HG02840 (cell line): ENCODE data around the gene KLHL20.
"Not testable (repeated sequence)": the region's sequence is repeated elsewhere in the genome, so short reads cannot be mapped to it uniquely, and the experiment has no call there.

Experiments used
- ATAC-seq: cut with Tn5 transposase; IDR thresholded peaks from one replicate; pipeline ENCODE4 v1.9.1; 2021; ENCODE audit warnings: mild to moderate bottlenecking, moderate library complexity, moderate number of reproducible peaks; ENCODE audit not compliant: unreplicated experiment, low FRiP score

KLHL20 gene

GRCh38 chr1:173744651-173745050, 29.9 kb downstream of the KLHL20 start:
- no peak for ATAC-seq

GRCh38 chr1:173749137-173749536, 34.4 kb downstream of the KLHL20 start:
- no peak for ATAC-seq

DNA sequence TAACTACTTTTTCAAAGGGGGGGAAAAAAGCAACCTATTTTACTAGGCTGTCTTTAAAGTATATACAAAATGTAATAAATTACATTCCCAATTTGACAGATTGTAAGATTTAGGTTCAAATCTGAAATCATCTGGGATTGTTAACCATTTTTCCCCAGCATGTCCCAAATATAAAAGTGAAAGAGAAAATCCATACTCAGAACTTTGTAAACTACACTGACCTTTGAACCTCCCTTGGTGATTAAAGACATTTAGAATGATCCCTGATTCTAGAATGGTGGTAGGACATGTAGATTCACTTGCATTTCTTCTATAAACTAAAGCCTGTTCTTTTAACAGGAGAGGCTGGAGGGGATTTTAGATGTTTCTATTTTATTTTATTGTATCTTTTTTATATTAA, 39.0 kb downstream of the KLHL20 start:
- ATAC-seq, result no peak

- ATAC-seq, result no peak
Observed at GRCh38 chr1:173757666-173758065, 42.9 kb downstream of the KLHL20 start.

DNA sequence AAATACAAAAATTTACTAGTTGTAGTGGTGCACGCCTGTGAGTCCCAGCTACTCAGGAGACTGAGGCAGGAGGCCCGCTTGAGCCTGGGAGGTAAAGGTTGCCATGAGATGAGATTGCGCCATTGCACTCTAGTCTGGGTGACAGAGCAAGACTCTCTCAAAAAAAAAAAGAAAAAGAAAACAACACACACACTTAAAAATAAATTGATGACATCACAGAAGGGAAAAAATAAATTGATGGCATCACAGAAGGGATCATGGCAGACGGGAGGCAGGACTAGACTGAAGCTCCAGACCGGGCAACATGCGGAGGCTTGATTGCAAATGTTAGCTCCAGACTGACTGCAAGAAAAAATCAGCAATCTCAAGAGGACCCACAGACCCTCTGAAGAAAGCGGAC, 43.3 kb downstream of the KLHL20 start:
- ATAC-seq, result no peak

DNA sequence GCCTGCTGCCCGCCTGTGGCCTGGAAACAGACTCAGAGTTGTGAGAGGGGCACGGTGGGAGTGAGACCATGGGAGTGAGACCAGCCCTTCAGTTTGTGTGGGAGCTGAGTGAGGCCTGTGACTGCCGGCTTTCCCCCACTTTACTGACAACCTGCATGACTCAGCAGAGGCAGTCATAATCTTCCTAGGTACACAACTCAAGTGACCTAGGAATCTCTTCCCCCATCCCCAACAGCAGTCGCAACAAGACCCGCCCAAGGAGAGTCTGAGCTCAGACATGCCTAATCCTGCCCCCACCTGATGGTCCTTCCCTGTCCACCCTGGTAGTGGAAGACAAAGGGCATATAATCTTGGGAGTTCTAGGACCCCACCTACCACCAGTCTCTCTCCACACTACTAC, 44.2 kb downstream of the KLHL20 start:
- ATAC-seq, result no peak

GRCh38 chr1:173764331-173764730, 49.5 kb downstream of the KLHL20 start:
- ATAC-seq, result not testable (repeated sequence)

DNA sequence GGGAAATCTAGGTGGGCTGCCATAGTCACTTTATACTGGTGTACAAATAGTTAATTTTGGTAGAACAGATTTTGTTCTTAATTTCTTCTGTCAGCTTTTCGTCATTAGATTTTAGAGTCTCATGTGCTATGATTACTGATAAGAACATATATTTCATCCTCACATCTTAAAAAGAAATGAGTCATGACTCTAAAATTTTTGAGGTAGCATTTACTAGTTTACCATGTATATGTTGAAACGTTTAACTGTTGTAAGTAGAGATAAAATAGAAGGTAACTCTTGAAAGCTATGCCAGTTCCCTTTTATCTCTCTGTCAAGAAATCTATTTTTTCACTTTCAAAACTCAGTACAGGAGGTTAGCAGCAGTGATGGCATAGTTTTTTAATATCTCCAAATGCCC, 53.4 kb downstream of the KLHL20 start:
- no peak for ATAC-seq

DNA sequence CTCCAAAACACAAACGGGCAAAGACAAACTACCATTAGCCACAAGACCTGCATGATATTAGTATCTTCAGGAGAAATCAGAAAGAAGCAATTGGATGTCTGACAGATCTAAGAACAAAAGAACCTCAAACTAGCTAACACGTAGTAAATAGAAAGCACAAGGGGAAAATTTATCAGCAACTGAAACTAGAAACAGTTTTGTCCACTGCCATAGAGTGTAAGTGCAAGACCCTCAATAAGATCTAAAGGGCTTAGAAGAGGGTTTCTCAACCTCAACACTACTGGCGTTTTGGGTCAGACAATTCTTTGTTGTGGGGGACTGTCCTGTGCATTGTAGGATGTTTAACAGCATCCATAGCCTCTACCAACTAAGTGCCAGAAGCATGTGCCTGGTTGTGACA, 54.0 kb downstream of the KLHL20 start:
- no peak for ATAC-seq

GRCh38 chr1:173770330-173770729, 55.5 kb downstream of the KLHL20 start:
- ATAC-seq, result not testable (repeated sequence)

DNA sequence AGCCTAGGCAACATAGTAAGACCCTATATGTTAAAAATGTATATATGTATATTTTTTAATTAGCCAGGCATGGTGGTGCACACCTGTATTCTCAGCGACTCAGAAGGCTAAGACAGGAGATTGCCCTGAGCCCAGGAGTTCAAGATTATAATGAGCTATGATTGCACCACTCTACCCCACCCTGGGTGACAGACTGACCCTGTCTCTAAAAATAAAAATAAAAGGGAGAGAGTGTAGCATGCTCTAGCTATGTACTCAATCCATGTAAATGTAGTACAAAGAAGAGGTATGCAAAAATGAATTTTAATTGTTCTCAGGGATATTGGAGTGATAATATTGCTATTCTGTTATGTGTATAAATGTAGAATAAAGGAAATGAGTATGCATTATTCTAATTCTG, 56.8 kb downstream of the KLHL20 start:
- ATAC-seq, result no peak

DNA sequence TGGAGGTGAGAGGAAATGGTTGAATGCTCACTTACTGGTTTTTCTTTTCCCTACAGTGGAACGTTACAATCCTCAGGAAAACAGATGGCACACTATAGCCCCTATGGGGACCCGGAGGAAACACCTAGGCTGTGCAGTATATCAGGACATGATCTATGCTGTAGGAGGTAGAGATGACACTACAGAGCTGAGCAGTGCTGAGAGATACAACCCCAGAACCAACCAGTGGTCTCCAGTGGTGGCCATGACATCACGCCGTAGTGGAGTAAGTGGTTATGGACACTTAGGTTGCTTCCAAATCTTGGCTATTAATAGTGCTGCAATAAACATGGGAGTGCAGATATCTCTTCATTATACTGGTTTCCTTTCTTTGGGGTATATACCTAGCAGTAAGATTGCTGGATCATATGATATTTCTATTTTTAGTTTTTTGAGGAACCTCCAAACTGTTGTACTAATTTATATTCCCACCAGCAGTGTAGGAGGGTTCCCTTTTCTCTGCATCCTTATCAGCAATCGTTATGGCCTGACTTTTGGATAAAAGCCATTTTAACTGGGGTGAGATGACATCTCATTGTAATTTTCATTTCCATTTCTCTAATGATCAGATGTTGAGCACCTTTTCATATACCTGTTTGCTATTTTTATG, 60.9 kb downstream of the KLHL20 start:
- no peak for ATAC-seq

DNA sequence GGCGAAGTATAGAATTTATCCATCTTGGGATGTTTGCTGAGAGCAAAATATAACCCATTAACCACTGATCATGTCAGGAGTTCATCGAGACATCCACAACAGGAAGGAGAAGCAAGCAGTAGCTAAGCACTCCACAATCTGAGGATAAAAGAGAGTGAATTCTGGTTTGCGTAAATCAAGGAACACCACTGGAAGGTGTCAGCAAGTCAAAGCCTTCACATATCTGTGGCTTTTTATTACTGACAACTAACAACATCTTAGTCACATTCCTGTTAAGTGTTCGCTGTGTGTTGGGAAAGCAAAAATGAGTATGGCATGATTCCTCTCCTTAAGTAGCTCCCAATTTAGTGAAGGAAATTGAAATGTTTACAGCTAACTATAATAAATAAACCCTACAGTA, 65.2 kb downstream of the KLHL20 start:
- ATAC-seq, result no peak

- ATAC-seq, result no peak
Observed at GRCh38 chr1:173784997-173785396, 70.2 kb downstream of the KLHL20 start.

DNA sequence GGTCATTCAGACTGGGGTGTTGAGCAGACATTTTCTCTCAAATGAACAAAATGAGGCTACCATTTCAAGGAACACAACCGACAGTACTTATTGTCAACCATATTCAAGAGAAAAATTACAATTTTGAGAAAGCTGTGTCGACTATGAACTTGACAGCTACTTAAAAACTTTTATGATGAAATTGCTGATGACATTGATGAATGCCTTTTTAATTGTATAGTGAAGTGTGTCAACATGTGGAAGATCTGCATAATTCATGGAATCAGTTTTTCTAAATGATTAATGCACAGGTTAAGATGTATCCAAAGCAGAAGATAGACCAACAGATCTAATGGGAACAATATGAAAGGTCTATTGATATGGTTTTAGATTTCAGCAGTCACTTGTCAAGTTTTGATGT, 75.1 kb downstream of the KLHL20 start:
- ATAC-seq, result no peak

GRCh38 chr1:173798078-173798477, 83.3 kb downstream of the KLHL20 start:
- no peak for ATAC-seq

DNA sequence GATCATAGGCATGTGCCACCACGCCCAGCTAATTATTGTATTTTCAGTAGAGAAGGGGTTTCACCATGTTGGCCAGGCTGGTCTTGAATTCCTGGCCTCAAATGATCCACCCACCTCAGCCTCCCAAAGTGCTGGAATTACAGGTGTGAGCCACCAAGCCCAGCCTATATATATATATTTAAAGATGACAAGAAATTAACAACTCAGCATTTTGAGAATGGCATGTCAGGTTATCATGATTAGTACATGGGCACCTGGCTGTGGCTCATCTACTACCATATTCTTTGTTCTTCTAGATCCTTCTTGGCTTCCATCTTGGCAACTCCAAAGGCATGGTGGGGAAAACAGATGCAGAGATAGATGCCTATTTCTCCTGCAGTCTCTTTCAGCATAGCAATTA, 85.2 kb downstream of the KLHL20 start:
- ATAC-seq, result not testable (repeated sequence)

- ATAC-seq, result no peak
Observed at GRCh38 chr1:173802961-173803360, 88.2 kb downstream of the KLHL20 start.

DNA sequence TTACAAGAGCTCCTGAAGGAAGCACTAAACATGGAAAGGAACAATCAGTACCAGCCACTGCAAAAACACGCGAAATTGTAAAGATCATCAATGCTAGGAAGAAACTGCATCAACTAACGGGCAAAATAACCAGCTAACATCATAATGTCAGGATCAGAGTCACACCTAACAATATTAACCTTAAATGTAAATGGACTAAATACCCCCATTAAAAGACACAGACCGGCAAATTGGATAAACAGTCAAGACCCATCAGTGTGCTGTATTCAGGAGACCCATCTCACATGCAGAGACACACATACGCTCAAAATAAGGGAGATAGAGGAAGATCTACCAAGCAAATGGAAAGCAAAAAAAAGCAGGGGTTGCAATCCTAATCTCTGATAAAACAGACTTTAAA, 98.9 kb downstream of the KLHL20 start:
- ATAC-seq, result not testable (repeated sequence)

DNA sequence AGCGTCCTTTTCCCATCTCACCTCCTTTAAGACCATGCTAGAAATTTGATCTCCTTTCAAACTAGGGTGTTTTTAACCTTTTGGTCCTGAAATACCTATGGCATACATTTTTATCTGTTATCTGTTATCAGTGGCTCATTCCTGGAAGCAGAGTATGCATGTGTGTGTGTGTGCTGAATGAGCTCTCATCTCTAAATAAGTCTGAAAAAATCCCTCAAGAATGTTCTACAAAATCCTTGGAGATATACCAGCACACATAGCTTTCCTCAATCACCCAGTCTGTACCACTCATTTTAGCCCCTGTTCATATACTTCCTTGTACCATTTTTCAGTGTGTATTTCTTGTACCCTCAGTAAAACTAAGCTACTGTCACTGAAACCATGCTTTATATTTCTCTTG, 103.7 kb downstream of the KLHL20 start:
- ATAC-seq, result no peak

DNA sequence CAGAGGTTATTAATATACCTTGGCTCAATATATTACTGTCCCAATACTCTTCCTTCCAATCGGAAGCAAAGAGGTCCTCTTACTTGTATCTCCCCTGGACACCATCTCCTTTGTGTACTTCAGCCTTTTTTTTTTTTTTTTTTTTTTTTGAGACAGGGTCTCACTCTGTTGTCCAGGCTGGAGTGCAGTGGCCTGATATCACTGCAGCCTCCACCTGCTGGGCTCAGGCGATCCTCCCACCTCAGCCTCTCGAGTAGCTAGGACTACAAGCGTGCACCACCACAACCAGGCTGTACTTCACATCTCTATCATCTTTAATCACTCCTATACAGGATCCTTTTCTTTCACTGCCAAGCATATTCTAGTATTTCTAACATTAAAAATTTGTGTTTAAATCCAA, 106.9 kb downstream of the KLHL20 start:
- no peak for ATAC-seq

DNA sequence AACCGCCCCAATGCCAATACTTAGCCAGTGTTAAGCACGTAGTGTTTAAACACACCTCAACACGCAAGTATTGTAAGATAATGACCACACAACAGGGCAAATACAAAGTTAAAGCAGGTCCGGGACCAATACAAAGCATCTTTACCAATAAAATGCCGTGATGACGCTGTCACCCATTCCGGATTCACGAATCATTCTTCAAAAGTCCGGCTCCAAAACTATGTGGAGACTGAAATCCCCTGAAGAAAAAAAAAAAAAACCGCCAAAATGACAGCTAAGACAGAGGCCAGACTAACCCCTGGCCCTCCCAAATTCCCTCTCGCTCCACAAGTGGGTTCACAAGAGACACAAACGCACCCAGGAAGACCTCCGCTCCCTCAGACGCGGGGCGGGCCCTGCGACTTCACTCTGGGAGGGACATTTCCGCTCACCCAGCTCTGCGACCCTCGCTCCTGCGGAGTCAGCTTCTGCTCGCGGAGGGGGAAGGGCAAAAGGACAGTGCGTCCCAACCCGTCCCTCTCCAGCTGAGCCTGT, 109.1 kb downstream of the KLHL20 start:
- ATAC-seq, result peak; percentile 38
